Measurements from ENCODE around the gene SNAP47.

SNAP47 gene

GRCh38 chr1:227758366-227758765, 23.1 kb downstream of the SNAP47 start:
- TF ChIP-seq CTCF (IDR thresholded peaks at IDR 0.05) = no peak

GRCh38 chr1:227759341-227760300, 24.4 kb downstream of the SNAP47 start:
- no peak for TF ChIP-seq CTCF (IDR thresholded peaks at IDR 0.05)

GRCh38 chr1:227760377-227760776, 25.1 kb downstream of the SNAP47 start:
- TF ChIP-seq CTCF (IDR thresholded peaks at IDR 0.05) = no peak

GRCh38 chr1:227761621-227762230, 26.5 kb downstream of the SNAP47 start:
- no peak for TF ChIP-seq CTCF (IDR thresholded peaks at IDR 0.05)

- peak; percentile 99 for TF ChIP-seq CTCF (IDR thresholded peaks at IDR 0.05)
Observed at GRCh38 chr1:227762231-227762911, 27.1 kb downstream of the SNAP47 start.

- TF ChIP-seq CTCF (IDR thresholded peaks at IDR 0.05) = no peak
Observed at GRCh38 chr1:227763246-227764018, 28.2 kb downstream of the SNAP47 start.

- TF ChIP-seq CTCF (IDR thresholded peaks at IDR 0.05) = no peak
Observed at GRCh38 chr1:227764019-227764391, 28.8 kb downstream of the SNAP47 start.
